Uterus (tissue), 2 donors: ENCODE results near the gene TRIM66.
A peak's percentile ranks its signal among the peaks of the same experiment; 100 is the strongest.

Experiments used
- POLR2A ChIP-seq, 2 donors: fragments of 450-650 bp; IDR thresholded peaks; one replicate each; pipeline ENCODE4 v1.6.1; 2016; ENCODE audit warnings: antibody characterized with exemption in 2 of 2, mild to moderate bottlenecking in 1 of 2, moderate library complexity in 1 of 2
- TF ChIP-seq, protein P1 (sequence below), 4 experiments: fragments of 200-600 bp in 2 of 4; fragments of 450-650 bp in 2 of 4; sonication (generic) in 2 of 4; IDR thresholded peaks; one replicate each; pipeline ENCODE4 v1.5.1; 2016 to 2019; ENCODE audit warnings: antibody characterized with exemption in 4 of 4, mild to moderate bottlenecking in 2 of 4, moderate library complexity in 1 of 4

DNA sequence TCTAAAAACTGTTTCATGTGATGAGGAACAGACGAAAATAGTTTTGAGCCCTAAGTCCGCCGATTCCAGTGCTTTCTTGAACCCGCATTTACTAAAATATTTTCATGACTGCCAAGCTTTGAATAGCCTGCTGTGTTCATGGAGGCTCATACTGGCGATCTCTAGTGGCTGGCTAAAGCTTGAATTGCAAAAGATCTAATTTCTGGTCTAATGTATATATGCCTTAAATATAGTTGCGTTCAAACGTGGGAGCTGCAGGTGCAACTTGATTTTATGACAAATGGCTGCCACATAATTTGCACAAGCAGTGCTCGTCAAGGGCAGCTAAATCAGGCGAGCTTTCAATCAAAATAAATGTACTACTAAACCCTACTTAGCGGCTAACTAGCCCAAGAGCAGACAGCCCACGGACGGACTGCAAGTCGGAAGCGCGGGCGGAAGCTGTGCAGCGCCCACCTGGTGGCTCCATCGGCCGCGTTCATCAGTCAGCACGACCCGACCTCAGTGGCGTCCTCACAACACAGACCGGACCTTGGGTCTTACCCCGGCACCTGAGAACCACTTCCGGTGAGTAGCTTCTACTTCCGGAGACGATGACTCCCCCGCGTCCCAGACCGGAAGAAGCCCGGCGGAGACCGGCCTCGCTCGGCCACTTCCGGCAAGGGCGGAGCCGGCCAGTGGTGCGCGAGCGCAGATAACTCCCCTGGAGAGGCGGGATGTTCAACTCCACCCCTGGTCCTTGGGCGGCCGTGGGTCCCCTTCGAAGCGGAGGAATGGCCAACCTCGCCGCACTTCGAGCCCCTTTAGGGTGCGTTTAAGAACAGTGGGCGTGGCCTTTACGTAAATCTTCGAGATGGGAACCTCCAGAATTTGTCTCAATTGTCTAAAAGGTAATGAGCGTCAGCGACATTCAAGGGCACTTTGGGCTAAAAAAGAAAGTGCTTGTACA is 6.2 kb upstream of the TRIM66 start:
- TF ChIP-seq, protein P1, sequence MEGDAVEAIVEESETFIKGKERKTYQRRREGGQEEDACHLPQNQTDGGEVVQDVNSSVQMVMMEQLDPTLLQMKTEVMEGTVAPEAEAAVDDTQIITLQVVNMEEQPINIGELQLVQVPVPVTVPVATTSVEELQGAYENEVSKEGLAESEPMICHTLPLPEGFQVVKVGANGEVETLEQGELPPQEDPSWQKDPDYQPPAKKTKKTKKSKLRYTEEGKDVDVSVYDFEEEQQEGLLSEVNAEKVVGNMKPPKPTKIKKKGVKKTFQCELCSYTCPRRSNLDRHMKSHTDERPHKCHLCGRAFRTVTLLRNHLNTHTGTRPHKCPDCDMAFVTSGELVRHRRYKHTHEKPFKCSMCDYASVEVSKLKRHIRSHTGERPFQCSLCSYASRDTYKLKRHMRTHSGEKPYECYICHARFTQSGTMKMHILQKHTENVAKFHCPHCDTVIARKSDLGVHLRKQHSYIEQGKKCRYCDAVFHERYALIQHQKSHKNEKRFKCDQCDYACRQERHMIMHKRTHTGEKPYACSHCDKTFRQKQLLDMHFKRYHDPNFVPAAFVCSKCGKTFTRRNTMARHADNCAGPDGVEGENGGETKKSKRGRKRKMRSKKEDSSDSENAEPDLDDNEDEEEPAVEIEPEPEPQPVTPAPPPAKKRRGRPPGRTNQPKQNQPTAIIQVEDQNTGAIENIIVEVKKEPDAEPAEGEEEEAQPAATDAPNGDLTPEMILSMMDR (IDR thresholded peaks at IDR 0.05) = peak in 3 of 4 experiments; percentile 25 to 44 (median 32)
- TF ChIP-seq POLR2A (IDR thresholded peaks at IDR 0.05) = peak in 1 of 2 donors; percentile 53
